Measurements from ENCODE around the gene GMDS.

GMDS gene

DNA sequence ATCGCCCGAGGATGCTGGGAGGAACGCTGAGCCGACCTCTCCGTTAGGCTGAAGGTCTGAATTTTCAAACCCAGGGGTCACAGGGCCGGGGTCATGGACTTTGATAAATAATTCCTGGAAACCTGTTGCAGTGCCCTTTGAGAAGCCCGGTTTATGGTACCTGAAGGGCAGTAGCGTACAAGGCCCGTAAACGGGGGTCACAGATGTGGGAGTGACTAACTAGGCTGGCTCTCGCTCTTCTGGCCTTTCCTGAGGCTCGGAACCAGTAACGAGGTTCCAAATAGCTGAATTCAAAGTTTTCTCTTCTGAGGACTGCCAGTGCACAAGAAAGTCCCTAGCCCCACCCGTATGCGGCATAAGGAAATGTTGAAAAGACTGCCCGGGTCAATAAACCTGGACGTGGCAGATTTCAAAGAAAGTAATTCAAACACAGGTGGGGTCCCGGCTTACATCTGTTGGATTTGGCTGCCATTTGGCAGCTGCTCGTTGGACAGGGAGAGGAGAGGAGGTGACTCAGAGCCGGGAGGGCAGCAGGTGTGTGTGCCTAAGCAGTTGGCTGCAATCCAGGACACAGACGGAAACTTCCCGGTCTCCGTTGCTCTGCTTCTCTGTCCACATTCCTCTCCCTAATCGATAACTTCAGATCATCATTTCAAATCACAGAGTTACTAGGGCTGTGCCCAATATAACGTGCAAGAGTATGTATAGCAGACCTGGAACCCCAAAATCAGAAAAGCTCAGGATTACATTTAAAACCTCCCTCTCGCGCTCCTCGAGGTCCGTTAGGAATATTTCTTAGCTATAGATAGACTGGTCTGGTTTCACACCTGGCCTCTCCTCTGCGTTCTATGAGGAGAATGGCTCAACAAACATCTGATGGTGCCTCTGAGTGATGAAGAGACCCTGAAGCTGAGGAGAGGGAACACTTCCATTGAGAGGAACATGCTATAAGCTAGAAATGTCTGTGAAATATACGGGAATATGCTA, 765 bp upstream of the GMDS start:
- Histone ChIP-seq H3K36me3 (no peaks in the 10 kb centered on the region), H3K9me3 (no peaks in the 10 kb centered on the region), H3K4me1 (peaks cover 4% of the 10 kb centered on the region), H3K4me3 (ENCODE audit: low read depth, low read length) (peak overlapping the region; percentile 82), H3K27me3 (no peaks in the 10 kb centered on the region)
- no peak for TF ChIP-seq CTCF (IDR thresholded peaks at IDR 0.05; ENCODE audit: low read depth, low read length)
- DNase-seq: peak; percentile 28

DNA sequence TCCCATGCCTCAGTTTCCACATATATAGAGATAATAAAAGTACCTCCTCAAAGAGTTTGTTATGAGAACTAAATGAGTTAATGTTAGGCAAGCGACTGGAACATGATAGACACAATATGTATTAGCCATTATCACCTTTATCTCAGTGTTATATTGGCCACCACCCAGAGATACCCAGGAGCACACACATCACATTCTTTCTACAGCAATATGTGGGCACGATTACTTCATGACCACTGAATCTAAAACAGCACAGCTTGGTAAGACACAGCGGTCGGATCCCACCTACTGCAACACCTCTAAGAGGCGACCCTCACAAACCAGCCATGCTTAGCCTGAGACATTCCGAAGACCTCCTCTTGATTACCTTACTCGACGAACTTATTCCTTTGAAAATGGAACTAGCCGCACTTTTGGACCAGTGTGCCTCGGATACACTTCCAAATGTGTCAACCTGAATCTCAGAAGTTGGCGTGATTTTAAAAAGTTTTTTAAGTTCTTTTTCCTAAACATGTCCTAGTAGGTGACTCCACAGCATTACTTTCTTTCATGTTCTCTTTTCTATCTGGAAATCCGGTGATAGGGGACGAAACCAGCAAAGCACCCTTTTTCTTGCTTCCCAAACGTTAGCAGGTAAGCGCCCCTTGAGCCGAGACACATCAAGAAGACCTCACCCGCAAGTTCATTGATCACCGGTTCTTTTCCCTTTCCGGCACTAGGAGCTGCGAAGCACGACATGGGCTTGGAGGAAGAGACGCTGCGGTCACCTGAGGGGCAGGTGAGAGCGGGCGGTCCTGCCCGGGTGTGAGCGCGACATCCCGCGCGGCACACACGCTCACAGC, 923 bp downstream of the GMDS start:
- no peak for DNase-seq
- peak overlapping the region; percentile 82 for H3K4me3 ChIP-seq (ENCODE audit: low read depth, low read length)
- H3K4me1 ChIP-seq: peaks cover 4% of the 10 kb centered on the region
- H3K36me3 ChIP-seq: no peaks in the 10 kb centered on the region
- no peak for TF ChIP-seq CTCF (IDR thresholded peaks at IDR 0.05; ENCODE audit: low read depth, low read length)
- no peaks in the 10 kb centered on the region for H3K9me3 ChIP-seq
- no peaks in the 10 kb centered on the region for H3K27me3 ChIP-seq

GRCh38 chr6:2242311-2242710, 3.1 kb downstream of the GMDS start:
- H3K4me3 ChIP-seq (ENCODE audit: low read depth, low read length): no peak overlapping the region
- H3K4me1 ChIP-seq: peaks cover 4% of the 10 kb centered on the region
- TF ChIP-seq CTCF (IDR thresholded peaks at IDR 0.05; ENCODE audit: low read depth, low read length): no peak
- no peaks in the 10 kb centered on the region for H3K36me3 ChIP-seq
- DNase-seq: no peak
- no peaks in the 10 kb centered on the region for H3K27me3 ChIP-seq
- H3K9me3 ChIP-seq: no peaks in the 10 kb centered on the region

DNA sequence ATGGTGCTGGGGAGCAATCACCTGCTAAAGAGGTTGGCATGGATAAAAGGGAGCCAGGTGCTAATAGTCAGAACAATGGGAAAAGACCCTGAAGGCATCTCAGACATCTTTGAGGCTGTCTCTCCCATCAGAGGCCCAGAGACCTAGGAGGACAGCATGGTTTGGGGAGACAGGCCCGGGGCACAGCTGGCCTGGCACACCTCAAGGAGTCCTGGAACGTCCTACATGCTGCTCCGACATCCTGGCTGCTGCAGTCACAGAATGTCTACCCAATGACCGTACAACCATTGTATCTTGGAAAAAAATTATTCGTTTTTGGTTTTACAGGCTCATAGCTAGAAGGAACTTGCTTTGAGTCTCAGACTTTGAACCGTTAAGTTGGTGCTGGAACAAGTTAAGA, 4.4 kb downstream of the GMDS start:
- Histone ChIP-seq H3K9me3 (no peaks in the 10 kb centered on the region), H3K4me3 (ENCODE audit: low read depth, low read length) (no peak overlapping the region), H3K27me3 (no peaks in the 10 kb centered on the region), H3K4me1 (peaks cover 2% of the 10 kb centered on the region), H3K36me3 (no peaks in the 10 kb centered on the region)
- no peak for TF ChIP-seq CTCF (IDR thresholded peaks at IDR 0.05; ENCODE audit: low read depth, low read length)
- DNase-seq: no peak

- Histone ChIP-seq H3K27me3 (no peaks in the 10 kb centered on the region), H3K9me3 (no peaks in the 10 kb centered on the region), H3K36me3 (no peaks in the 10 kb centered on the region), H3K4me1 (no peaks in the 10 kb centered on the region), H3K4me3 (ENCODE audit: low read depth, low read length) (no peak overlapping the region)
- DNase-seq: no peak
- no peak for TF ChIP-seq CTCF (IDR thresholded peaks at IDR 0.05; ENCODE audit: low read depth, low read length)
Observed at GRCh38 chr6:2237001-2237400, 8.4 kb downstream of the GMDS start.
